A673 (cell line): ENCODE data around the gene GSE1. TPM values are rescaled to one million over a fixed set of nuclear protein-coding genes. Genes with fewer than 3 reads are reported as not detected.

Source experiments
- BruUV-seq: library from RNA; stranded (reverse); fragments of 400-500 nt; replicated peaks from 2 replicates; lab custom pipeline; 2021; lab: Mats Ljungman, UMichigan
- CTCF ChIA-PET: fragments of 300-600 bp; sonication (Branson Sonifier 250); formaldehyde crosslinking; loops from one replicate; lab custom pipeline; 2022; ENCODE audit warnings: antibody characterized with exemption; lab: Charles Lee
- POLR2A ChIA-PET: fragments of 300-600 bp; sonication (Branson Sonifier 250); formaldehyde crosslinking; loops from one replicate; lab custom pipeline; 2022; ENCODE audit warnings: antibody characterized with exemption; ENCODE audit not compliant: low non-redundant PET; lab: Charles Lee
- DNase-seq: peaks from one replicate; pipeline ENCODE4 v3.0.0-alpha.2; 2015; ENCODE audit warnings: low spot score
- H3K27ac ChIP-seq: fragments of 200-600 bp; sonication (generic); 2 replicates; pipeline ENCODE4 v1.5.1; 2016; ENCODE audit warnings: mixed run types, low read depth, mild to moderate bottlenecking, mixed read lengths, antibody characterized with exemption, low read length; ENCODE audit not compliant: poor library complexity, severe bottlenecking
- H3K27me3 ChIP-seq: fragments of 200-600 bp; sonication (generic); replicated peaks from 2 replicates; pipeline ENCODE4 v1.6.1; 2017; ENCODE audit warnings: mixed run types, low read depth, mild to moderate bottlenecking, mixed read lengths, antibody characterized with exemption, low read length; ENCODE audit not compliant: insufficient read depth, poor library complexity
- H3K36me3 ChIP-seq: fragments of 200-600 bp; sonication (generic); 2 replicates; pipeline ENCODE4 v1.6.1; 2016; ENCODE audit warnings: mixed run types, mild to moderate bottlenecking, mixed read lengths, antibody characterized with exemption, low read length; ENCODE audit not compliant: insufficient read depth, poor library complexity, severe bottlenecking
- H3K4me1 ChIP-seq: fragments of 200-600 bp; sonication (generic); 2 replicates; pipeline ENCODE4 v1.6.1; 2017; ENCODE audit warnings: mixed run types, mild to moderate bottlenecking, mixed read lengths, antibody characterized with exemption, low read length; ENCODE audit not compliant: insufficient read depth, poor library complexity, severe bottlenecking
- H3K4me3 ChIP-seq: fragments of 200-600 bp; sonication (generic); 2 replicates; pipeline ENCODE4 v1.5.1; 2016; ENCODE audit warnings: low read depth, mixed run types, mild to moderate bottlenecking, mixed read lengths, low read length; ENCODE audit not compliant: poor library complexity, severe bottlenecking
- H3K9me3 ChIP-seq: fragments of 200-600 bp; sonication (generic); 2 replicates; pipeline ENCODE4 v1.6.1; 2016; ENCODE audit warnings: mixed run types, low read depth, mild to moderate bottlenecking, mixed read lengths, antibody characterized with exemption, low read length; ENCODE audit not compliant: poor library complexity, severe bottlenecking
- CTCF ChIP-seq: fragments of 300-800, 200-600 bp; sonication (generic); conservative IDR thresholded peaks from 2 replicates; pipeline ENCODE4 v1.5.1; 2017; ENCODE audit warnings: low read depth, mild to moderate bottlenecking, antibody characterized with exemption, low read length, moderate library complexity, mixed read lengths
- EZH2 ChIP-seq: fragments of 200-600 bp; sonication (generic); IDR thresholded peaks from 2 replicates; pipeline ENCODE4 v1.6.1; 2017; ENCODE audit warnings: borderline replicate concordance, low read depth, mild to moderate bottlenecking, mixed read lengths, antibody characterized with exemption, low read length; ENCODE audit not compliant: poor library complexity, severe bottlenecking
- intact Hi-C: fragments of 100-400 bp; cut with micrococcal nuclease; formaldehyde crosslinking; loops from one replicate; pipeline ENCODE4 v1.10.0; 2022; ENCODE audit not compliant: unreplicated experiment
- total RNA-seq: library from RNA; stranded (reverse); gene quantifications from 2 replicates; pipeline ENCODE4 v1.2.3, GENCODE V29; 2021

GSE1 gene
- total RNA-seq, 1 experiment from 2014 or later = 64.2 TPM

GRCh38 chr16:85716680-85717038 lies 103.5 kb downstream of the GSE1 start:
- intact Hi-C loops = loop anchor here (5.0 to 10.0 kb wide), 3 partner anchors 324 to 602 kb away; partner anchors contain the start of gene CIBAR2
- no TSS peak for BruUV-seq
- ChIA-PET POLR2A (no interaction called here), CTCF (interaction anchor here (0.6 to 1.9 kb wide), 2 partner anchors 101 to 240 kb away, joined by 4 to 7 read pairs; no protein-coding TSS in a partner anchor)
- H3K9me3 ChIP-seq = peaks cover 3% of the 10 kb centered on the region
- H3K27me3 ChIP-seq = no peaks in the 10 kb centered on the region
- DNase-seq = peak; percentile 50
- H3K4me1 ChIP-seq = peaks cover 23% of the 10 kb centered on the region
- no peak for TF ChIP-seq EZH2
- no peak for TF ChIP-seq CTCF
- H3K27ac ChIP-seq = no peak overlapping the region
- no peak overlapping the region for H3K4me3 ChIP-seq
- H3K36me3 ChIP-seq = no peaks in the 10 kb centered on the region

GRCh38 chr16:85717393-85718152 lies 104.5 kb downstream of the GSE1 start:
- BruUV-seq = no TSS peak
- no peak overlapping the region for H3K4me3 ChIP-seq
- H3K9me3 ChIP-seq = no peaks in the 10 kb centered on the region
- peaks cover 23% of the 10 kb centered on the region for H3K4me1 ChIP-seq
- no peaks in the 10 kb centered on the region for H3K27me3 ChIP-seq
- intact Hi-C loops = loop anchor here (1.0 to 10.0 kb wide), 5 partner anchors 42 to 603 kb away; partner anchors contain the start of gene CIBAR2
- peak; percentile 70 for DNase-seq
- no peaks in the 10 kb centered on the region for H3K36me3 ChIP-seq
- no peak overlapping the region for H3K27ac ChIP-seq
- TF ChIP-seq EZH2 = no peak
- peak; percentile 80 for TF ChIP-seq CTCF
- ChIA-PET POLR2A (no interaction called here), CTCF (interaction anchor here (0.6 to 0.8 kb wide), 2 partner anchors 91 to 296 kb away, joined by 3 read pairs; no protein-coding TSS in a partner anchor)

- CTCF ChIA-PET = no interaction called here
- POLR2A ChIA-PET = no interaction called here
- intact Hi-C loops = loop anchor here (1.0 to 10.0 kb wide), 5 partner anchors 43 to 603 kb away; partner anchors contain the start of gene CIBAR2
- DNase-seq = no peak
- Histone ChIP-seq H3K27me3 (no peaks in the 10 kb centered on the region), H3K9me3 (no peaks in the 10 kb centered on the region), H3K36me3 (no peaks in the 10 kb centered on the region), H3K4me3 (no peak overlapping the region), H3K4me1 (peaks cover 23% of the 10 kb centered on the region), H3K27ac (no peak overlapping the region)
- no TSS peak for BruUV-seq
- TF ChIP-seq CTCF (no peak), EZH2 (no peak)
Measured at GRCh38 chr16:85718153-85718477, 105.0 kb downstream of the GSE1 start.
